ENCODE data around the gene CXCR6.

DNA sequence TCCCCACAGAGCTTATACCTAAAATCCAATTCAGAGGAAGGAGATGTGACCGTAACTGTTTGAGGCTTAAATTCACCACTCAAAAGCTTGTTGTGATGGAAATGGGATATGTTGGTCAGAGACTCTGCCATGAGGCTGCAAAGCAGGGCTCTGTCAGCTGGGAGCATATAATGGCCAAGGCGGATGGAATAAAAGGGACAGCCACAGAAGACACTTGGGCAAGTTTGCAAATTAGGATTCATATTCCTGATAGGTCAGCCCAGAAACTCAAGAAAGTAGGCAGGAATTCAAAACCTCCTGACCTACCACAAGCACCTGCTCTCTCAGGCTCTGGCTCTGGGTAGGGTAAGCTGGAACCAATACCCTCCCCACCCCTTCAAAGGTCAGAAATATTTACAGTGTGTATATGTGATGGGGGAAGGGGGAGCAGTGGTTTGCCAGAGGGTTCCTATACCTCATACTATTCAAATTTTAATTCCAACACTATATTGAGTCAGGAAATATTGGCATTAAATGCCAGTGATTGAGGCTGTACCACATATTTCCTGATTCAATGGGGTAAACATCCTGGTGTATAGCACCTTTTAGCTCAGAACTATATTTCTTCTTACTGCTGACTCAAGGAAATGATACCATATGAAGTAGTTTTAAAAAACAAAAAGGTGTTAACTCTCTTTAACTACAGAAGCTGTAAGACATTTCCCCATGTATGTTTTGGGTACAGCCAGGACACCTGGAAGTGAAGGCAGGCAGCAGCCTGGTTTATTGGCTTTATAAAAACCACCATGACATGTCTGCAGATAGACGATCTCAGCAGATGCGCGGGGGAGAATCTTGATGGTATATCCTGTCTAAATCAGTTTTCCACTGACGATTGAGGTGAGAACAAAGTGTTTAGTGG, 33.2 kb downstream of the CXCR6 start:
- TF ChIP-seq, protein P1, sequence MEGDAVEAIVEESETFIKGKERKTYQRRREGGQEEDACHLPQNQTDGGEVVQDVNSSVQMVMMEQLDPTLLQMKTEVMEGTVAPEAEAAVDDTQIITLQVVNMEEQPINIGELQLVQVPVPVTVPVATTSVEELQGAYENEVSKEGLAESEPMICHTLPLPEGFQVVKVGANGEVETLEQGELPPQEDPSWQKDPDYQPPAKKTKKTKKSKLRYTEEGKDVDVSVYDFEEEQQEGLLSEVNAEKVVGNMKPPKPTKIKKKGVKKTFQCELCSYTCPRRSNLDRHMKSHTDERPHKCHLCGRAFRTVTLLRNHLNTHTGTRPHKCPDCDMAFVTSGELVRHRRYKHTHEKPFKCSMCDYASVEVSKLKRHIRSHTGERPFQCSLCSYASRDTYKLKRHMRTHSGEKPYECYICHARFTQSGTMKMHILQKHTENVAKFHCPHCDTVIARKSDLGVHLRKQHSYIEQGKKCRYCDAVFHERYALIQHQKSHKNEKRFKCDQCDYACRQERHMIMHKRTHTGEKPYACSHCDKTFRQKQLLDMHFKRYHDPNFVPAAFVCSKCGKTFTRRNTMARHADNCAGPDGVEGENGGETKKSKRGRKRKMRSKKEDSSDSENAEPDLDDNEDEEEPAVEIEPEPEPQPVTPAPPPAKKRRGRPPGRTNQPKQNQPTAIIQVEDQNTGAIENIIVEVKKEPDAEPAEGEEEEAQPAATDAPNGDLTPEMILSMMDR (IDR thresholded peaks at IDR 0.05) = no peak
- TF ChIP-seq SIN3A (IDR thresholded peaks at IDR 0.05; ENCODE audit: borderline replicate concordance, low read depth, low read length) (no peak), CHD2 (IDR thresholded peaks at IDR 0.05; ENCODE audit: low read length, partially characterized antibody) (no peak)

Measured in SK-N-SH (cell line).